Coronary artery (tissue), 2 donors: ENCODE measurements around the gene MDM2.
A peak's percentile ranks its signal among the peaks of the same experiment; 100 is the strongest.
"Not testable (repeated sequence)": the region's sequence is repeated elsewhere in the genome, so short reads cannot be mapped to it uniquely, and the experiment has no call there.

ENCODE experiments used
- DNase-seq: peaks from one replicate; pipeline ENCODE4 v3.0.0-alpha.2; 2017; ENCODE audit warnings: low spot score
- H3K27ac ChIP-seq, 2 donors: fragments of 200-600 bp; sonication (generic); one replicate each; pipeline ENCODE4 v1.5.1; 2016 to 2019
- H3K4me3 ChIP-seq: fragments of 200-600 bp; sonication (generic); 2 replicates; pipeline ENCODE4 v1.5.1; 2016; ENCODE audit warnings: mild to moderate bottlenecking, moderate library complexity
- CTCF ChIP-seq: fragments of 200-600 bp; sonication (generic); IDR thresholded peaks from one replicate; pipeline ENCODE4 v1.5.1; 2019; ENCODE audit warnings: antibody characterized with exemption

Gene MDM2

GRCh38 chr12:68814490-68815231 is 6.7 kb downstream of the MDM2 start:
- DNase-seq = no peak
- Histone ChIP-seq H3K27ac (no peak overlapping the region), H3K4me3 (peak overlapping the region; percentile 9)
- no peak for TF ChIP-seq CTCF

DNA sequence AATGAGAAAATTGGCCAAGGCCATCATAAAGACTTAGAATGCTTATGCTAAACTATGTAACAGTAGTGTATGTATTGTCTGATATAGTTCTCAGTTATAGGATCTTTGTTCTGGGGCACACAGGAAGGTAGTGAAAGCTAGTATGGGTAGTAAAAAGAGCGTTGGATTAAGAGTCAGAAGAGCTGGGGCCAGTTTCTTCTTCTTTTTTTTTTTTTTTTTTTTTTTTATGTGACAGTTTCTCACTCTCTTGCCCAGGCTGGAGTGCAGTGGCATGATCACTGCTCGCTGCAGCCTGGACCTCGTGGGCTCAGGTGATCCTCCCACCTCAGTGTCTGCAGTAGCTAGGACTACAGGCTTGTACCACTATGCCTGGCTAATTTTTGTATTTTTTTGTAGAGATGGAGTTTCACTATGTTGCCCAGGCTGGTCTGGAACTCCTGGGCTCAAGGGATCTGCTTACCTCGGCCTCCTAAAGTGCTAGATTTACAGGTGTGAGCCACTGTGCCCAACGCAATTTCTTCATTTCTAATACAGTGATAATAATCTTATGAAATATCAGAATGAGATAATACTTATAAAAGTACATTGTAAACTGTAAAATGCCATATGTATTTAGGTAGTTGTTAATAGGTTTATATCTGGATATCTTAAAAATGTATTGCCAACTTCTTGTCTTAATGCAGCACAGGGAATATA is 7.4 kb downstream of the MDM2 start:
- no peak for TF ChIP-seq CTCF
- no peak for DNase-seq
- H3K4me3 ChIP-seq = no peak overlapping the region
- no peak overlapping the region for H3K27ac ChIP-seq

- H3K27ac ChIP-seq = no peak overlapping the region
- no peak for TF ChIP-seq CTCF
- DNase-seq = no peak
- H3K4me3 ChIP-seq = no peak overlapping the region
Observed at GRCh38 chr12:68815928-68816800, 8.2 kb downstream of the MDM2 start.

- H3K27ac ChIP-seq, DNase-seq, H3K4me3 ChIP-seq: not testable (repeated sequence)
Observed at GRCh38 chr12:68819481-68819880, 11.5 kb downstream of the MDM2 start.

DNA sequence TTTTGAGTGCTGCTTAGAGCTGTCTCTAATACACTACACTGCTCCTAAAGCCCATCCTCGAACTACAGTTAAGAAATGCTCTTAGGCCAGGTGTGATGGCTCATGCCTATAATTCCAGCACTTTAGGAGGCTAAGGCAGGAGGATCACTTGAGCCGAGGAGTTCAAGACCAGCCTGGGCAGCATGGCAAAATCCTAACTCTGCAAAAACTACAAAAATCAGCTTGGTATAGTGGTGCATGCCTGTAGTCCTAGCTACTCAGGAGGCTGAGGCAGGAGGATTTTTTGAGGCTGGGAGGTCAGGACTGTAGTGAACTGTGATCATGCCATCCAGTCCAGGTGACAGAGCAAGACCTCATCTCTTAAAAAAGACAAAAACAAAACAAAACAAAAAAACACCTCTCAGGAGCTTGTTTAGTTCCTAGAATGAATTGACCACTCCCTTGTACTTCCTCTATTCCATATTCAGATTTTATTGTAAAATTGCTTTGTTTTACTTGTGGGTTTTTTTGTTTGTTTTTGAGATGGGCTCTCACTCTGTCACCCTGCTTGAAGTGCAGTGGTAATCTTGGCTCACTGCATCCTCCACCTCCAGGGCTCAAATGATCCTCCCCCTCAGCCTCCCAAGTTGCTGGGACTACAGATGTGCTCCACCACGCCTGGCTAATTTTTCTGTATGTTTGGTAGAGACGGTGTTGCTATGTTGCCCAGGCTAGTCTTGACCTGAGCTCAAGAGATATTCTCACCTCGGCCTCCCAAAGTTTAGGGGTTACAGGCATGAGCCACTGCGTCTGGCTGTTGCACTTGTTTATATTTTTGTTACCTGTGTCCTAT is 13.6 kb downstream of the MDM2 start:
- TF ChIP-seq CTCF = no peak

GRCh38 chr12:68823696-68824095 is 15.7 kb downstream of the MDM2 start:
- no peak for TF ChIP-seq CTCF
- H3K4me3 ChIP-seq = no peak overlapping the region
- no peak overlapping the region for H3K27ac ChIP-seq
- DNase-seq = no peak

More for the DNA sequence above, 13.6 kb downstream of the MDM2 start:
- Histone ChIP-seq H3K27ac (no peak overlapping the region), H3K4me3 (no peak overlapping the region)
- DNase-seq = no peak
